A673 (cell line): ENCODE data around the gene GRID2. TPM values are rescaled to one million over a fixed set of nuclear protein-coding genes. Genes with fewer than 3 reads are reported as not detected.
A peak's percentile ranks its signal among the peaks of the same experiment; 100 is the strongest.

Experiments used
- BruUV-seq: library from RNA; stranded (reverse); fragments of 400-500 nt; replicated peaks from 2 replicates; lab custom pipeline; 2021; lab: Mats Ljungman, UMichigan
- CTCF ChIA-PET: fragments of 300-600 bp; sonication (Branson Sonifier 250); formaldehyde crosslinking; loops from one replicate; lab custom pipeline; 2022; ENCODE audit warnings: antibody characterized with exemption; lab: Charles Lee
- POLR2A ChIA-PET: fragments of 300-600 bp; sonication (Branson Sonifier 250); formaldehyde crosslinking; loops from one replicate; lab custom pipeline; 2022; ENCODE audit warnings: antibody characterized with exemption; ENCODE audit not compliant: low non-redundant PET; lab: Charles Lee
- DNase-seq: peaks from one replicate; pipeline ENCODE4 v3.0.0-alpha.2; 2015; ENCODE audit warnings: low spot score
- H3K27ac ChIP-seq: fragments of 200-600 bp; sonication (generic); 2 replicates; pipeline ENCODE4 v1.5.1; 2016; ENCODE audit warnings: mixed run types, low read depth, mild to moderate bottlenecking, mixed read lengths, antibody characterized with exemption, low read length; ENCODE audit not compliant: poor library complexity, severe bottlenecking
- H3K27me3 ChIP-seq: fragments of 200-600 bp; sonication (generic); replicated peaks from 2 replicates; pipeline ENCODE4 v1.6.1; 2017; ENCODE audit warnings: mixed run types, low read depth, mild to moderate bottlenecking, mixed read lengths, antibody characterized with exemption, low read length; ENCODE audit not compliant: insufficient read depth, poor library complexity
- H3K36me3 ChIP-seq: fragments of 200-600 bp; sonication (generic); 2 replicates; pipeline ENCODE4 v1.6.1; 2016; ENCODE audit warnings: mixed run types, mild to moderate bottlenecking, mixed read lengths, antibody characterized with exemption, low read length; ENCODE audit not compliant: insufficient read depth, poor library complexity, severe bottlenecking
- H3K4me1 ChIP-seq: fragments of 200-600 bp; sonication (generic); 2 replicates; pipeline ENCODE4 v1.6.1; 2017; ENCODE audit warnings: mixed run types, mild to moderate bottlenecking, mixed read lengths, antibody characterized with exemption, low read length; ENCODE audit not compliant: insufficient read depth, poor library complexity, severe bottlenecking
- H3K4me3 ChIP-seq: fragments of 200-600 bp; sonication (generic); 2 replicates; pipeline ENCODE4 v1.5.1; 2016; ENCODE audit warnings: low read depth, mixed run types, mild to moderate bottlenecking, mixed read lengths, low read length; ENCODE audit not compliant: poor library complexity, severe bottlenecking
- H3K9me3 ChIP-seq: fragments of 200-600 bp; sonication (generic); 2 replicates; pipeline ENCODE4 v1.6.1; 2016; ENCODE audit warnings: mixed run types, low read depth, mild to moderate bottlenecking, mixed read lengths, antibody characterized with exemption, low read length; ENCODE audit not compliant: poor library complexity, severe bottlenecking
- EZH2 ChIP-seq: fragments of 200-600 bp; sonication (generic); IDR thresholded peaks from 2 replicates; pipeline ENCODE4 v1.6.1; 2017; ENCODE audit warnings: borderline replicate concordance, low read depth, mild to moderate bottlenecking, mixed read lengths, antibody characterized with exemption, low read length; ENCODE audit not compliant: poor library complexity, severe bottlenecking
- intact Hi-C: fragments of 100-400 bp; cut with micrococcal nuclease; formaldehyde crosslinking; loops from one replicate; pipeline ENCODE4 v1.10.0; 2022; ENCODE audit not compliant: unreplicated experiment
- total RNA-seq: library from RNA; stranded (reverse); gene quantifications from 2 replicates; pipeline ENCODE4 v1.2.3, GENCODE V29; 2021
- TF ChIP-seq, protein P1 (sequence below): fragments of 300-800, 200-600 bp; sonication (generic); conservative IDR thresholded peaks from 2 replicates; pipeline ENCODE4 v1.5.1; 2017; ENCODE audit warnings: low read depth, mild to moderate bottlenecking, antibody characterized with exemption, low read length, moderate library complexity, mixed read lengths

GRID2 gene
- total RNA-seq, 1 experiment from 2014 or later = not detected

GRCh38 chr4:93157986-93158385 lies 854.2 kb downstream of the GRID2 start:
- POLR2A ChIA-PET = no interaction called here
- no peaks in the 10 kb centered on the region for H3K27me3 ChIP-seq
- no peak overlapping the region for H3K27ac ChIP-seq
- no peak overlapping the region for H3K4me3 ChIP-seq
- H3K36me3 ChIP-seq = no peaks in the 10 kb centered on the region
- intact Hi-C loops = no loop called here
- CTCF ChIA-PET = no interaction called here
- BruUV-seq = no TSS peak
- DNase-seq = peak; percentile 2
- no peaks in the 10 kb centered on the region for H3K9me3 ChIP-seq
- H3K4me1 ChIP-seq = no peaks in the 10 kb centered on the region
- TF ChIP-seq, protein P1, sequence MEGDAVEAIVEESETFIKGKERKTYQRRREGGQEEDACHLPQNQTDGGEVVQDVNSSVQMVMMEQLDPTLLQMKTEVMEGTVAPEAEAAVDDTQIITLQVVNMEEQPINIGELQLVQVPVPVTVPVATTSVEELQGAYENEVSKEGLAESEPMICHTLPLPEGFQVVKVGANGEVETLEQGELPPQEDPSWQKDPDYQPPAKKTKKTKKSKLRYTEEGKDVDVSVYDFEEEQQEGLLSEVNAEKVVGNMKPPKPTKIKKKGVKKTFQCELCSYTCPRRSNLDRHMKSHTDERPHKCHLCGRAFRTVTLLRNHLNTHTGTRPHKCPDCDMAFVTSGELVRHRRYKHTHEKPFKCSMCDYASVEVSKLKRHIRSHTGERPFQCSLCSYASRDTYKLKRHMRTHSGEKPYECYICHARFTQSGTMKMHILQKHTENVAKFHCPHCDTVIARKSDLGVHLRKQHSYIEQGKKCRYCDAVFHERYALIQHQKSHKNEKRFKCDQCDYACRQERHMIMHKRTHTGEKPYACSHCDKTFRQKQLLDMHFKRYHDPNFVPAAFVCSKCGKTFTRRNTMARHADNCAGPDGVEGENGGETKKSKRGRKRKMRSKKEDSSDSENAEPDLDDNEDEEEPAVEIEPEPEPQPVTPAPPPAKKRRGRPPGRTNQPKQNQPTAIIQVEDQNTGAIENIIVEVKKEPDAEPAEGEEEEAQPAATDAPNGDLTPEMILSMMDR = peak; percentile 34; the same call in 1 of the 2 replicates
- TF ChIP-seq EZH2 = no peak

DNA sequence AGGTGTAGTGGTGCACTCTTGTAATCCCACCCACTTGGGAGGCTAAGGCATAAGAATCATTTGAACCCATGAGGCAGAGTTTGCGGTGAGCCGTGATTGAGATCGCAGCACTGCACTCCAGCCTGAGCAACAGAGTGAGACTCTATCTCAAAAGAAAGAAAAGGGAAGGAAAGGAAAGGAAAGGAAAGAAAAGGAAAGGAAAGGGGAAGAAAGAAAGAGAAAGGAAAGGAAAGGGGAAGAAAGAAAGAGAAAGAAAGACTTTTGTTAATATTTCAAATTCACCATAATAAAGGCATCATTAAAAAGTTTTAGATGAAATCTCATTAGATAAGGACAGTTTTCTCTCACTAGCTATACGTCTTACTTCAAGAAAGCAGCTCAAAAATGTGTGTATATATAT lies 864.3 kb downstream of the GRID2 start:
- Histone ChIP-seq H3K27ac (no peak overlapping the region), H3K27me3 (no peaks in the 10 kb centered on the region), H3K4me3 (no peak overlapping the region), H3K36me3 (no peaks in the 10 kb centered on the region), H3K9me3 (no peaks in the 10 kb centered on the region), H3K4me1 (no peaks in the 10 kb centered on the region)
- no TSS peak for BruUV-seq
- no peak for DNase-seq
- POLR2A ChIA-PET = no interaction called here
- no peak for TF ChIP-seq EZH2
- TF ChIP-seq, protein P1 = no peak
- CTCF ChIA-PET = no interaction called here
- intact Hi-C loops = no loop called here

DNA sequence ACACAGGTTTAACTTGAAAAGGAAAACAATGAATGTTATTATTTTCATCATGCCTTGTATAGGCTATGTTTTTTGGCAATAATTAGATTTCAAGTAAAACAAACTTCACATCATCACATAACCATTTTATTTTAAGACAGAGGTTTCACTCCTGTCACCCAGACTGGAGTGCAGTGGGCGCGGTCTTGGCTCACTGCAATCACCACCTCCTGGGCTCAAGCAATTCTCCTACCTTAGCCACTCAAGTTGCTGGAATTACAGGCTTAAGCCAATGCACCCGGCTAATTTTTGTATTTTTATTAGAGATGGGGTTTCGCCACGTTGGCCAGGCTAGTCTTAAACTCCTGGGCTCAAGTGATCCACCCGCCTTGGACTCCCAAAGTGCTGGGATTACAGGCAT lies 866.2 kb downstream of the GRID2 start:
- H3K27ac ChIP-seq = no peak overlapping the region
- no peak for DNase-seq
- POLR2A ChIA-PET = no interaction called here
- intact Hi-C loops = no loop called here
- BruUV-seq = no TSS peak
- no peak for TF ChIP-seq EZH2
- TF ChIP-seq, protein P1 = no peak
- H3K4me3 ChIP-seq = no peak overlapping the region
- H3K9me3 ChIP-seq = no peaks in the 10 kb centered on the region
- H3K36me3 ChIP-seq = no peaks in the 10 kb centered on the region
- CTCF ChIA-PET = no interaction called here
- no peaks in the 10 kb centered on the region for H3K4me1 ChIP-seq
- no peaks in the 10 kb centered on the region for H3K27me3 ChIP-seq
